NCI-H510A treated with DMSO at 0.1 percent for 48 hours (cell line): ENCODE measurements around the gene LBP.
"Not testable (repeated sequence)": the region's sequence is repeated elsewhere in the genome, so short reads cannot be mapped to it uniquely, and the experiment has no call there.

Experiments used
- DNase-seq: peaks from one replicate; lab custom pipeline; 2025; lab: John Stamatoyannopoulos, UW

The LBP gene

DNA sequence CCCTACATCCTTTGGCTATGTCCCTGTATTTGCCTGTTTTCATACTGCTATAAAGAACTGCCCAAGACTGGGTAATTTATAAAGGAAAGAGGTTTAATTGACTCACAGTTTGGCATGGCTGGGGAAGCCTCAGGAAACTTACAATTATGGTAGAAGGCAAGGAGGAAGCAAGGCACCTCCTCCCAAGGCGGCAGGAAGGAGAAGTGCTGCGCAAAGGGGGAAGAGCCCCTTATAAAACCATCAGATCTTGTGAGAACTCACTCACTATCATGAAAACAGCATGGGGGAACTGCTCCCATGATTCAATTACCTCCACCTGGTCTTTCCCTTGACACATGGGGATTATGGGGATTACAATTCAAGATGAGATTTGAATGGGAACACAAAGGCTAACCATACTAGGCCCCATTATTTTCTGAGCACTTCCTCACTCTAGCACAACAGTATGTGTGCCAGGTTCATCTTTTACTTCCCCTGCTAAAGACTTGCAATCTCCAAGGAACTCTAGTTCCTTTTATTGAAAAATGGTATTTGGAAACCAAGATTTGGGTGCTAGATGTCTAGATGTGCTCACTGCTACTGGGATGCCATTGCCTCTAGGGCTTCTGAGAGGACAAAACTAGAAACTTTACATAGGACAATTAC is 49.6 kb downstream of the LBP start:
- not testable (repeated sequence) for DNase-seq

DNA sequence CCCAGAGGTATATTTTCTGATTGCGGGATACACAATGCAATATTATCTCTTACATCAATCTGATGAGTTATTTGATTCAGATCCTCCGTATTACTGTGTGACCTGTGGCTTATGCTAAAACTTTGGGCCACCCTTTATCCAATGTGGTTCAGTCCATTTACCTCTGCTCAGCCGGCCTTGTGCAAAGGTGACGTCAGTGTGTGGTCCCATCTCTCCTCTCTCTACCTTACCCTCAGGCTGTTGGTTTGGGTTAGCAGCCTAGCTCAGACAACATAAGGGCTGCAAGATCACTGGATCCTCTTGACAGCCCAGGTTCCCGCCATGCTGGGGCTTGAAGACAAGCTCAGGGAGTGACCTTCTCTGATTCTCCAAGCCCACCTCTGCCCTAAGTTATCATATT is 55.8 kb downstream of the LBP start:
- DNase-seq, result no peak

- DNase-seq, result no peak
These were observed 56.5 kb downstream of the LBP start for GRCh38 chr20:38402816-38403215.

GRCh38 chr20:38404016-38404415 is 57.7 kb downstream of the LBP start:
- no peak for DNase-seq

DNA sequence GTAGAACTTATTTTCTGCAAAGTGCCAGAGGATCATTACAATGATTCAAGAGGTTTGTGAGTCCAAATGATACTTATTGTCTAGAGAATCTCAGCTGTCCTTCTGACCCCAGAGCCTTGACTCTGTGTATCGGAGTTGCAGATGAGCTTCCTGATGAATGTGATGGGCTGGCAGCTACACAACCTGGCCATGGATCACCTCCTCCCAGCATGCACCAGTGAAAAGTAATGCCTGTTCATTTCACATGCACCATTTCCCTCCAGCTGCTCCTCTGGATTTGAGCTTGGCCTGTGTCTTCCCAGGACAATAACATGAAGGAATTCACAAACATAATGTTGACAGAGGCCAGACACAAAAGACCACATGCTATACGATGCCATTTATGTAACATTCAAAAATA is 58.9 kb downstream of the LBP start:
- no peak for DNase-seq

GRCh38 chr20:38406476-38406875 is 60.2 kb downstream of the LBP start:
- DNase-seq, result no peak

- no peak for DNase-seq
These were observed 61.0 kb downstream of the LBP start for GRCh38 chr20:38407321-38407720.

GRCh38 chr20:38407822-38408221 is 61.5 kb downstream of the LBP start:
- not testable (repeated sequence) for DNase-seq

DNA sequence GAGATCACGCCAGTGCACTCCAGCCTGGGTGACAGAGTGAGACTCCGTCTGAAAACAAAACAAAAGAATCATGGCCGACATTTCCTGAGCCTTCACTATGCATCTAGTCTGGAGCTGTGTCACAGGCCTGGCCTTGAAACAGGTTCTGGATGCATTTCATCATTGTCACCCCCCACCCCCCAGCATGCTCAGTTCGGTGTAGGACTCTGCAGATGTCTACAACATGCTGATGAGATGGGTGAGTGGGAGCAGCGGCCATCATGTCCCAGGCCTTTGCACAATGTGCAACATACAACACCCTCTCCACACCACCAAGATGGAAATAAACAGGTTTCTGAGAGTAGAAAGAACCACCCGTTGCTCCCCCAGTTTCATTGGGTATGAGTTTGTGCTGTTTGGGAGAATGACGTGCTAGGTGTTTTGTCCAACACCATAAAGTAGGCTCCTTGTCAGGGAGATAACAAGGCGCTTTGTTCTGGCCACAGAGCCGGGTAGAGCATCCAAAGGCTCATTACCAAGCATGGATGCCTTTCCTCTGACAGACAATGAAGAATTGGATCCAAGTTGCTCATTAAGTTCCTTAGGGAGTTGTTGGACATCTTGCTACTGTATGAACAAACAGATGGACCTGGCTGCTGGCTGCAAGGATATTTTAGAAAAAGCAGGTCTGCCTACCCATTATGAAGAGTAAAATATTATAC is 66.7 kb downstream of the LBP start:
- DNase-seq, result no peak

DNA sequence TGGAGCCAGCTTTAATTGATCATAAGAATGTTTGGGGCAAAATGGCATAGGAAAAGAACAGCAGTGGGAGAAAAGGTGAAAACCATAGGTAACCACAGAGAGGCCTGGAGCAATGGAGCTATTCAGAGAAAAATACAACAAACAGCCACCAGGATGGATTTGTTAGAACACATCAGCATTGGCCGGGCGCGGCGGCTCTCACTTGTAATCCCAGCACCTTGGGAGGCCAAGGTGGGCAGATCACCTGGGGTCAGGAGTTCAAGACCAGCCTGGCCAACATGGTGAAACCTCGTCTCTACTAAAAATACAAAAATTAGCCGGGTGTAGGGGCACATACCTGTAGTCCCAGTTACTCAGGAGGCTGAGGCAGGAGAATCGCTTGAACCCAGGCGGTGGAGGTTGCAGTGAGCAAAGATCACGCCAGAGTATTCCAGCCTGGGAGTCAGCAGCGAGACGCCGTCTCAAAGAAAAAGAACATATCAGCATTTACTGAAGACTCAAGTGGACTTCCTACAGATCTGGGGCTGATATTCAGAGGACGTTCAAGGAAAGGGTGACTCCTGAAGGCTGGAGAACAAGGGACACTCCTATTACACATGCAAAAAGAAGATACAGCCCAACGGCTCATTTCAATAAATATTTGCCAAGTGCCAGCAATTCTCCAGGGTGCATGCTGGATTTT is 68.6 kb downstream of the LBP start:
- no peak for DNase-seq

DNA sequence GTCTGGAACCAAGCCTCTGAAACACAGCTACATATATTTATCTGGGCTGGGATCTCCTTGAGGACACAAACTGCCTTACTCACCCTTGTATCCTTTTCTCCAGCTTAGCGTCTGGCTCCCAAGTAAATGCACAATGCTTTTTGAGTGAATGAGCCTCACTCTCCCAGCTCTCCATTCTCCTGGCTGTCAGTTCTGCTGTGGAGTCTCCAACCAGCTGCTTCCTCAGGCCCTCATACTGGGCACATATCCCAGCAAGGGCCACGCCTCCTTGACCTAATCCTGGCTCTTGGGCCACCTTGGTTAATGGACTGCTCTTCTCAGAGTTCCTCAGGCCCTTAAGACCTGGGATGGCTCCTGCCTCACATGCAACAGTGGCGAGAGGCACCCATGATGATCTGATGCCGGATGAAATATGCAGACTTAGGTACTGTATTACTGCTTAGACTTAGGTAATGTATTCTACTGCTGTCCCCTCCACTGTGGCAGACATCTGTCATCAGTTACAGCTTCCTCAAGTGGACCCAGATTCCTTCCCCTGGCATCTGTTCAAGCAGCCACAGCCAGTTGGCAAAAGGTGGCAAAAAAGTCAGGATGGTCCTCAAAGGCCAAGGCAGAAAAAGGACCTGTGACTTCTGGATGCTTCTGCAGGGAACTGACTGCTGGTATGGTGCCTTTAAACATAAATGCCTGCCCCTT is 72.4 kb downstream of the LBP start:
- no peak for DNase-seq

GRCh38 chr20:38420388-38421085 is 74.3 kb downstream of the LBP start:
- no peak for DNase-seq

GRCh38 chr20:38421915-38422314 is 75.6 kb downstream of the LBP start:
- no peak for DNase-seq

DNA sequence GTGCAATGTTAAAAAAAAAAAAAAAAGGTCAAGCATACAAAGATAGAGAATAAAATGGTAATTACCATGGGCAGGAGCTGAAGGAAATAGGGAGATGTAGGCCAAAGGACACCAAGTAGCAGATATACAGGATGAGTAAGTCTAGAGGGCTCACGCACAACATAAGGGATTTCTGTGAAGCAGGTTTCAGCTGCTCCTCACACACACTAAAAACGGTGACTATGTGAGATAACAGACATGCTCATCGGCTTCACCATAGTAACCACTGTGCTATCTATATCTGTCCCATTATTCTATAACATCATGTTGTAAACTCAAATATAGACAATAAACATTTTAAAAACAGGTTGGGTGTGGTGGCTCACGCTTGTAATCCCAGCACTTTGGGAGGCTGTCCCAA is 77.3 kb downstream of the LBP start:
- DNase-seq, result no peak

DNA sequence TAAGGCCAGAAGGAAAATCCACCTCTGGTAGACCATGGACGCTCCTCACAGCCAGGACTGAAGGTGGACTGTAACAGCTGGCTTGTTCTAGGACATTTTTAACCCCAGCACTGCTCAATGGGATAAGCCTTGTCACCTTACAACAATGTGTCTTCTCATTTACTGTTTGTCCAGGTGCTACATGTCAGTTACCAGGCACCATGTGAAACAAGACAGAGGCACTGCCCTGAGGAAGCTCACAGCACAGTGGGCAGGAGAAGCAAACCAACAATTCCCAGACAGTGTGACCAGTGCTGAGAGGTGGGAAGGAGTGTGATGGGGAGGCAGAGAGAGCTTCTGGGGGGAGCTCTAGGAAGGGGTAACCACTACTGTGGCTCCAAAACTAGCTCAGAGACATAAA is 78.1 kb downstream of the LBP start:
- no peak for DNase-seq

GRCh38 chr20:38426006-38426897 is 80.0 kb downstream of the LBP start:
- DNase-seq, result no peak
